ENCODE results near the gene ZFP92.

- TF ChIP-seq, protein P1, sequence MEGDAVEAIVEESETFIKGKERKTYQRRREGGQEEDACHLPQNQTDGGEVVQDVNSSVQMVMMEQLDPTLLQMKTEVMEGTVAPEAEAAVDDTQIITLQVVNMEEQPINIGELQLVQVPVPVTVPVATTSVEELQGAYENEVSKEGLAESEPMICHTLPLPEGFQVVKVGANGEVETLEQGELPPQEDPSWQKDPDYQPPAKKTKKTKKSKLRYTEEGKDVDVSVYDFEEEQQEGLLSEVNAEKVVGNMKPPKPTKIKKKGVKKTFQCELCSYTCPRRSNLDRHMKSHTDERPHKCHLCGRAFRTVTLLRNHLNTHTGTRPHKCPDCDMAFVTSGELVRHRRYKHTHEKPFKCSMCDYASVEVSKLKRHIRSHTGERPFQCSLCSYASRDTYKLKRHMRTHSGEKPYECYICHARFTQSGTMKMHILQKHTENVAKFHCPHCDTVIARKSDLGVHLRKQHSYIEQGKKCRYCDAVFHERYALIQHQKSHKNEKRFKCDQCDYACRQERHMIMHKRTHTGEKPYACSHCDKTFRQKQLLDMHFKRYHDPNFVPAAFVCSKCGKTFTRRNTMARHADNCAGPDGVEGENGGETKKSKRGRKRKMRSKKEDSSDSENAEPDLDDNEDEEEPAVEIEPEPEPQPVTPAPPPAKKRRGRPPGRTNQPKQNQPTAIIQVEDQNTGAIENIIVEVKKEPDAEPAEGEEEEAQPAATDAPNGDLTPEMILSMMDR (conservative IDR thresholded peaks at IDR 0.05; ENCODE audit: low read length) = no peak
- TF ChIP-seq EZH2phosphoT487 (IDR thresholded peaks at IDR 0.05; ENCODE audit: borderline replicate concordance, low read depth, low read length) = no peak
Observed at GRCh38 chrX:153446636-153446936, 35.3 kb downstream of the ZFP92 start.
